Peyer's patch (tissue), 4 donors: ENCODE results near the gene ASCC1. TPM values are rescaled to one million over a fixed set of nuclear protein-coding genes. Genes with fewer than 3 reads are reported as not detected.

ENCODE experiments used
- DNase-seq, 3 donors: peaks; one replicate each; pipeline ENCODE4 v3.0.0-alpha.2; 2017 to 2019
- H3K27ac ChIP-seq, 4 donors: fragments of 200-600 bp; sonication (generic); one replicate each; pipeline ENCODE4 v1.5.1; 2016 to 2019
- H3K27me3 ChIP-seq, 2 donors: fragments of 200-600 bp; sonication (generic); one replicate each; pipeline ENCODE4 v1.5.1; 2019
- H3K36me3 ChIP-seq, 3 donors: fragments of 200-600 bp; sonication (generic); one replicate each; pipeline ENCODE4 v1.5.1; 2016 to 2019
- H3K4me1 ChIP-seq, 4 donors: fragments of 200-600 bp; sonication (generic); one replicate each; pipeline ENCODE4 v1.5.1; 2016 to 2019
- H3K4me3 ChIP-seq, 4 donors: fragments of 200-600 bp; sonication (generic); 1 replicate in 3 of 4; 2 replicates in 1 of 4; pipeline ENCODE4 v1.5.1; 2016 to 2019; ENCODE audit warnings: mild to moderate bottlenecking in 1 of 4
- H3K9me3 ChIP-seq, 4 donors: fragments of 200-600 bp; sonication (generic); one replicate each; pipeline ENCODE4 v1.5.1; 2016 to 2019; ENCODE audit warnings: mild to moderate bottlenecking in 1 of 4
- CTCF ChIP-seq, 6 experiments: fragments of 450-650 bp in 4 of 6; fragments of 200-600 bp in 2 of 6; sonication (generic) in 1 of 6; IDR thresholded peaks; one replicate each; pipeline ENCODE4 v1.5.1; 2017 to 2019; ENCODE audit warnings: antibody characterized with exemption in 6 of 6, mild to moderate bottlenecking in 3 of 6, moderate library complexity in 1 of 6
- POLR2A ChIP-seq, 2 donors: fragments of 450-650 bp; IDR thresholded peaks; one replicate each; pipeline ENCODE4 v1.5.1; 2017; ENCODE audit warnings: antibody characterized with exemption in 2 of 2, mild to moderate bottlenecking in 2 of 2, moderate library complexity in 2 of 2
- total RNA-seq, 4 donors: library from RNA; depleted of rRNA; stranded (reverse); fragments of >200 nt; gene quantifications; one replicate each; pipeline ENCODE4 v1.1.0, GENCODE V29; 2016

The ASCC1 gene
- total RNA-seq, 4 donors from 2014 or later = 9.7 to 48.7 (median 21.5) TPM

DNA sequence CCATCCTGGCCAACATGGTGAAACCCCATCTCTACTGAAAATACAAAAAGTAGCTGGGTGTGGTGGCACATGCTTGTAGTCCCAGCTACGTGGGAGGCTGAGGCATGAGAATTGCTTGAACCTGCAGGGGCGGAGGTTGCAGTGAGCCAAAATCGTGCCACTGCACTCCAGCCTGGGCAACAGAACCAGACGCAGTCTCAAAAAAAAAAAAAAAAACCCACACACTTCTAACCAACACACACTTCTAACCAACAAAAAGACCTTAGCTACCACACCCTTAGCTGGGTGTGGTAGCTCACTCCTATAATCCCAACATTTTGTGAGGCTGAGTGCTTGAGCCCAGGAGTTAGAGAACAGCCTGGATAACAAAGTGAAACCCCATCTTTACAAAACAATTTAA lies 93.9 kb downstream of the ASCC1 start:
- DNase-seq = no peak
- Histone ChIP-seq H3K4me3 (no peak overlapping the region), H3K4me1 (no peaks in the 10 kb centered on the region), H3K27me3 (no peaks in the 10 kb centered on the region), H3K27ac (no peak overlapping the region), H3K9me3 (no peaks in the 10 kb centered on the region), H3K36me3 (peaks cover 0 to 7% (median 0%) of the 10 kb centered on the region in 3 donors)
- TF ChIP-seq CTCF (IDR thresholded peaks at IDR 0.05) (no peak), POLR2A (IDR thresholded peaks at IDR 0.05) (no peak)

GRCh38 chr10:72121389-72121788 lies 94.7 kb downstream of the ASCC1 start:
- H3K27ac ChIP-seq = no peak overlapping the region
- no peaks in the 10 kb centered on the region for H3K27me3 ChIP-seq
- no peaks in the 10 kb centered on the region for H3K36me3 ChIP-seq
- no peak overlapping the region for H3K4me3 ChIP-seq
- no peak for DNase-seq
- H3K4me1 ChIP-seq = no peaks in the 10 kb centered on the region
- TF ChIP-seq POLR2A (IDR thresholded peaks at IDR 0.05) (no peak), CTCF (IDR thresholded peaks at IDR 0.05) (no peak)
- no peaks in the 10 kb centered on the region for H3K9me3 ChIP-seq

DNA sequence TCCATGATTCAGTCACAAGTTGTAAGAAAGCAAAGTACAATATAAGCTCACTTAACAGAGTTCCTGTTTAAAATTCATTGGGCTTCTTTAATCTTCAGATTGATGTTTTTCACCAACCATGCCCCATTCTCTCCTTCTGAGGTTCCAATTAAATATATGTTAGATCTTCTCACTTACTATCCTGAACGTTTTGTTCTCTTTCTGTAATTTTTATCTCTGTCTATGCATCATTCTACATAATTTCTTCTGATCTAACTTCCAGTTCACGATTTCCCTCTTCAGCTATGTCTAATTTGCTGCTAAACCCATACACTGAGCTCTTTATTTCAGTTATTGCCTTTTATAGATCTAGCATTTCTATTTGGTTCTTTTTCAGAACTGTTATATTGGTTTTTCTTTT lies 99.7 kb downstream of the ASCC1 start:
- H3K4me1 ChIP-seq = no peaks in the 10 kb centered on the region
- no peak for DNase-seq
- H3K36me3 ChIP-seq = no peaks in the 10 kb centered on the region
- H3K27me3 ChIP-seq = no peaks in the 10 kb centered on the region
- no peaks in the 10 kb centered on the region for H3K9me3 ChIP-seq
- H3K4me3 ChIP-seq = no peak overlapping the region
- TF ChIP-seq POLR2A (IDR thresholded peaks at IDR 0.05) = no peak
- TF ChIP-seq CTCF (IDR thresholded peaks at IDR 0.05) = no peak
- H3K27ac ChIP-seq = no peak overlapping the region

- Histone ChIP-seq H3K9me3 (no peaks in the 10 kb centered on the region), H3K4me1 (peaks cover 0 to under 1% (median 0%) of the 10 kb centered on the region in 4 donors), H3K36me3 (no peaks in the 10 kb centered on the region), H3K27me3 (no peaks in the 10 kb centered on the region), H3K27ac (no peak overlapping the region), H3K4me3 (no peak overlapping the region)
- DNase-seq = no peak
- no peak for TF ChIP-seq CTCF (IDR thresholded peaks at IDR 0.05)
- TF ChIP-seq POLR2A (IDR thresholded peaks at IDR 0.05) = no peak
These were observed 101.2 kb downstream of the ASCC1 start for GRCh38 chr10:72114706-72115450.

DNA sequence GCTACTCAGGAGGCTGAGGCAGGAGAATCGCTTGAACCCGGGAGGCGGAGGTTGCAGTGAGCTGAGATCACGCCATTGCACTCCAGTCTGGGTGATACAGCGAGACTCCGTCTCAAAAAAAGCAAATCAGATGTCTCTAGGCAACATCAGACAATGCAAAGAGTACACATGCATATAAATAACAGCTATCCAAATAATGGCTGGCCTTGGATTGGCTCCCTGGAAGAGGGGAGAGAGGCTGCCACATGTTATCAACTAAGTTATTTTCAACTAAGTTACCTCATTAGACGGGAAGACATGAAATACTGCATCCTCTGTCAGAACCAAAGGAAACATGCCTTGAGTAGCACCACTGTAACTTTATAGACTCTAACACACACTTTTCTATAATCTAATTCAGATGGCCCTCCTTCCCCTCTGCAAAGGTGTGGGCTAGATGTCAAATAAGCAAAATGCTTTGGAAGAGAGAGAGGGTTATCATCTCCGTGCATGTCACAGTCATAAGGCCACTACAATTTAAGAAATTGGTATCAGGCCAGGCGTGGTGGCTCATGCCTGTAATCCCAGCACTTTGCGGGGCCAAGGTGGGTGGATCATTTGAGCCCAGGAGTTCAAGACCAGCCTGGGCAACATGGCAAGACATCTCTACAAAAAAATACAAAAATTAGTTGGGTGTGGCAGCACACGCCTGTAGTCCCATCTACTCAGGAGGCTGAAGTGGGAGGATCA lies 105.2 kb downstream of the ASCC1 start:
- H3K4me3 ChIP-seq = no peak overlapping the region
- peaks cover 0 to 10% (median 2%) of the 10 kb centered on the region in 4 donors for H3K4me1 ChIP-seq
- no peaks in the 10 kb centered on the region for H3K36me3 ChIP-seq
- DNase-seq = no peak
- no peaks in the 10 kb centered on the region for H3K9me3 ChIP-seq
- no peak overlapping the region for H3K27ac ChIP-seq
- no peak for TF ChIP-seq CTCF (IDR thresholded peaks at IDR 0.05)
- no peak for TF ChIP-seq POLR2A (IDR thresholded peaks at IDR 0.05)
- no peaks in the 10 kb centered on the region for H3K27me3 ChIP-seq
